ENCODE results near the gene DNAL4.

Gene DNAL4

GRCh38 chr22:38738475-38739070 is 55.4 kb downstream of the DNAL4 start:
- DNase-seq: no peak

DNA sequence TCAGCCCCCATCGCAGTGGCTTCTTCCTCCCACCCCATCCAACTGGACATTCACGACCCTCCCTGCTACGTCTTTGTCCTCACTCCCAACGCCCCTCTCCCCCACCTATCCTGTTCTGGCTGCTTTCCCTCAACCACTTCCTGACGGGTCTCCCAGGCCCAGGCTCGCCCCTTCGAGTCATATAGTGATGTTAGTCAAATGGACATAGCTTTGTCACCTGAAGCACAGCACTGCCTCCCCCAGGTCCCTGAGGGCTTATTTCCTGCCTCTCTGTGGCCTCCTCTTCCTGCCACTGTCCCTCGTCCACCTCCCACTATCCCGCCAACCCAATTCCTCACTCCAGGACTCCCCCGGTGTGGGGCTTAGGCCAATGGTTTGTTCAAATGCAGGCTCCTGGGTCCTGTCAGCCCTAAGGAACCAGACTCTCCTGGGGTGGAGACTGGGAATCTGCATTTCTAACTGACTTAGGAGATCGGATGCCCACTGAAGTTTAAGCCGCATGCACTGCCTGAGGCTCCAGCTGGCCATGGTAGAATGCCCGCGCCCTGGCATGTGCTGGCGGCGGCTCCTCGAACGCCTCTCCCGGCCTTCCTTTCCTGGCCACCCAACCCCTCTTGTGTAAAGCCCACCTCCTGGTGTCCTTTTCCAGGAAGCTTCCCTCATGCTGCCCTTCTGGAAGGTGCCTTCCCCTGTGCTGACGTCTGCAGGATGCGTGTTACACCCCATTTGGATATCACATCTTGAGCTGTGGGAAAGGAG is 56.5 kb downstream of the DNAL4 start:
- DNase-seq: no peak

GRCh38 chr22:38736257-38736570 is 57.7 kb downstream of the DNAL4 start:
- DNase-seq: no peak

DNA sequence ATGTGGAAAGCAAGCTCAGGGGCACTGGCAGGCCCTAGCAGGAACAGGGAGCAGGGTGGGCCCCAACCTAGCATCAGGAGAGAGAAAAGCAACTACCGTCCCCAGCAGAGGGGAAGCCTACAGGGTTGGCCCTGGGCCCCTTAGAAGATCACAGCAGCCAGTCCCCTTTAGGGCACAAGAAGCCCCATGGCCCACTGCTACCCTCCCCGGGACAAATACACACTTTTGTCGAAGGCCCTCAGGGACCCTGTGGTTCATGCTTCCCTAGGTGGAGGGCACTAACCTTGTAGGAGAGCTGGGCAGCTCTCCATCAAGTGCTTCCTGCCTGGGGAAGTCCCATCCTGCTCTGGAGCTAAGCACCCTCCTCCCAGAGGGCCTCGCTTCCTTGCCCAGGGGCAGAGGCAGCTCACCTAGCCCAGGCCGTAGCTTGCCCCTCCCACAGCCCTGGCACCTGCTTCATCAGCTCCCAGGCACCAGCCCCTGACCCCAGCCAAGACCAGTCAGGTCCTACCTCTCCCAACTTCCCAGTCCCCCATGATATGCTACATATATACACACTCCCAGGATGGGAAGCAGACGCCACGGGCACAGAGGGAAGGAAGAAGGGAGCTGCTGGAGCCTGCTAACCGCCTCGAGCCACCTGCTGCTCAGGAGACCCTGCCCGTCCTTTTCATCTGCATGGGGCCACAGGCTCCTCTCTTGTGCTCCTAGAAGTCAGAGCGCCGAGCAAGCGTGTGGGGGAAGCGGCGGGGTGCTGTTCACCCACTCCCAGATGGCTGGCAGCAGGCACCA is 58.3 kb downstream of the DNAL4 start:
- DNase-seq: no peak

DNA sequence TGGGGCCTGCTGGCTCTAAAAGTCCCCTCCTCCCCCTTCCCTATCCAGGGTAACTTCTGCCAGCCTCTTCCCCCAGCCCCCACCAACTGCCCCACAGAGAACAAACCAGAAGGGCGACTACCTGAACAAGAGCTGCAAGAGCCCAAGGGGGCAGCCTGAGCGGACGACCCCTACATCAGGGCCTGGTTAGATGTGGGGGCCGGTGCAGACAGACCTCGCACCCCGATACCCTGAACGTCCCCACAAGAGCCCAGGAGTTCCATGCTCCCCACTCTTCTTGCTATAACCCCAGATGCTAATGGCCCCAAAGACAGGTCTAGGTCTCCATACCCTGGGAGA is 58.8 kb downstream of the DNAL4 start:
- DNase-seq: no peak

DNA sequence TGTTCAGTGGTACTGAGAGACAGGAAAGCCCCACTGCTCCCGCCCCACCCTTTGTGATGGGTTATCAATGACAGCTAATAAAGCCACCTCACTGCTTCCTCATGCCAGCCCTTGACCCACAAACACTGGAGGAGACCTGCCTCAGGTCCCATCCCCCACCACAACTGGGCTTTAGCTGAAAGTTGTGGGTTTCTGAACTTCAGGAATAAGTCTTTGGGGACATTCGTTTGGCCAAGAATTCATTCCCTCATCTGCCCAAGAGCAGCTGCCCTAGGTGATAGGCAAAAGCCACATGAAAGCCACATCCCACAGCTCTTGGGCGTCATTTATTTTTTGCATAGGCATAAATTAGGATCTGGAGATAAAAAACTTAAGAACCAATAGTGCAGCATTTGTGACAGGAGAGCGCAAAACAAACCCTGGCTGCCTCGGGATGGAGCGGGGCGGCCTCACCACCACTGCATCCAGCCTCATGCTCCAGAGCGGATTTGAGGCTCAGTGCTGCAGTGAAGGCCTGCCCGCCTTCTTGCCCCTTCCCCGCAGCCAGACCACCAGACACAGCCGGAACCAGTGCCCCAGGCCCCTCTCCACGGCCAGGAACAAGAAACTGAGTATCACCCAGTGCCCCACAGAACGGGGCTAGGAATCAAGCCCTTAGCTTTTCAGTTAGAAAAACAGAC is 59.4 kb downstream of the DNAL4 start:
- DNase-seq: no peak

- no peak for DNase-seq
Observed at GRCh38 chr22:38733724-38734381, 60.1 kb downstream of the DNAL4 start.

DNA sequence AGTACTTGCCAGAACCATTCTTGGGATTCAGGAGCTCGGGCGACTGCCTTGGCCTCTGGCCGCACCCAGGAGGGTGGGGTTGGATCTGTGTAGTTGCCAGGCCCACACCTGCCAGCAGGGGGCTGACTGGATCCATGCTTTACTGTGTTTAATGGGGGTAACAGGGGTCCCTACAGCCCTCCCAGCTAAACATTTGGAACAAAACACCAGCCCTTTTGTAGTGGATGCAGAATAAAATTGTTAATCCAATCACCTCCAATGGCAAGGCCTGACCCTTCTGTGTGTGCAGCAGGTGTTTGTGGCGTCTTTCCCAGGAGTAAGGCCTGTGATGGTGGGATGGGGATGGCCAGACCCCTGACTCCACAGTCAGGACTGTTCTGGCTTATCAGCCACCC is 60.6 kb downstream of the DNAL4 start:
- peak; percentile 58 for DNase-seq

DNA sequence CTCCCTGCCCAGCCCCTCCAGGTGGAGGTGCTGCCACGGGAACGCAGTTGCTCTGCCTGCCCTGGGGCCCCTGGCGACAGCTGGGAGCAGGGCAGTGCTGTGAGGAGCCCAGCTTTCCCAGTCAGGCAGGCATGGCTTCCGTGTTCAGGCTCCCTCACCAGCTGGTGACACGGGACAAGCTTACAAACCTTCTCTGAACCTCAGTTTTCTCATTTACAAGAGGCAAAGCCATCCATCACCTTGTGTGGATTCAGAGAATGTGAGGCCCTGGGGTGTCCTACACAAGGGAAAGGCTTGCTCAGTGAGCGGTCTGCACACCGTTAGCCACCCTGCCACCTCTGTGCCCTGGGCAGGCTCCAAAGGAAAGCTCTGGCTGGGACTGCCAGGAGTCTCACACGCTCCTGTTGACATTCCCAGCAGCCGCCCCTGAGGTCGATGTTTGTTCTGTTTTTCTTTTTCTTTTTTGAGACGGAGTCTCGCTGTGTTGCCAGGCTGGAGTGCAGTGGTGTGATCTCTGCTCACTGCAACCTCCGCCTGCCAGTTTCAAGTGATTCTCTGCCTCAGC is 61.6 kb downstream of the DNAL4 start:
- no peak for DNase-seq

DNA sequence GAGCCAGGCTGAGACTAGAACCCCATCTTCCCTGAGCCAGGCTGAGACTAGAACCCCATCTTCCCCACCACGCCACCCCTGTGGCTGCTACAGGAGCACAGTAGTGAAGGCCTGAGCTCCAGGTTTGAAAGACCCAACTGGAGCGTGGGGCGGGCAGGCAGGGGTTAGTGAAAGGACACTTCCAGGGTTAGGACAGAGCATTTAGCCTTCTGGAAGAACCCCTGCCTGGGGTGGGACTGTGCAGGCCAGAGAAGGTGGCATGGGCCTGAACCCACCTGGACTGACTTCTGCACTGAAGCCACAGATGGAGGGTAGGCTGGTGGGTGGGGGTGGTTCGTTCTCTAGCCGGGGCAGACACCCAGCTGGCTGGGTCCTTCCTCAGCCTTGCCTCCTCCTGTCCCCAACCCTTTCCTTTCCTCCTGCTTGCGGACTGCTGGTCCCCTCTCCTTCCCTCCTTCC is 62.2 kb downstream of the DNAL4 start:
- no peak for DNase-seq

DNA sequence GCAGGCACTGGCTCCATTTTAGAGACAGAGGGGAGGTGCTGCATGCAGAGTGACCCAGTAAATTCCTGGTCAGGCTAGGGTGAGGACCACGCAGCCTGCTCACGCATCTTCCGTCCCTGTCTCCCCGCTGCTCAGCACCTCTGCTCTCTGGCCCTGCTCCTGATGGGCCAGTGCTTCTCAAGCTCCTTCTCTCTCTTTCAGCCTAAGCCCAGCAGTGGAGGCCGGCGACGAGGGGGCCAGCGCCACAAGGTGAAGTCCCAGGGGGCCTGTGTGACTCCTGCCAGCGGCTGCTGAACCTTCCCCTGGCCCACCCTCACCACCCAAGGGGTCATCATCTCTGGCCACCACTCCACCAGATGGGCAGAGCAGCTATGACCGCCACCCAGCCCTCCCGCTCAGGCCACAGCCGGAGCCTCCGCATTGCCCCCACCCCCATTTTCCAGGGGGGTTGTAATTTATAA is 63.5 kb downstream of the DNAL4 start:
- DNase-seq: no peak

DNA sequence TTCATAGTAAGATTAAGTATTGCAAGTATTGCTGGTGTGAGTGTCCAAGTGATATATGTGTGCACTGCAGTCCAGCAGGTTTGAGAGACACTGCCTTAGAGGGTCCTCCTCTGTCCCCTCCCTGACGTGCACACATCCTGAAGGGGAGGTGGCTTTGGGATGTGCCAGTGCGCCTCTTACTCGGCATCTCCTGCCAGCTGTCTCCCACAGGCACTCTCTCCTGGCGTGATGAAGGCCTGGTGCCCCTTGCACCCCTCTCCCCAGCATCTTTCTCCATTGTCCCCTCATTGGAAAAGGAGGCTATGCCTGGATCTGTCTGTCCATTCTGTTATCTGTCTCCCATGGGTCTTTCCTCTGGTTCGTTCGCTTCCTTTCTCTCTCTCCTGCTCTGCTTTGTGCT is 64.0 kb downstream of the DNAL4 start:
- DNase-seq: no peak

DNA sequence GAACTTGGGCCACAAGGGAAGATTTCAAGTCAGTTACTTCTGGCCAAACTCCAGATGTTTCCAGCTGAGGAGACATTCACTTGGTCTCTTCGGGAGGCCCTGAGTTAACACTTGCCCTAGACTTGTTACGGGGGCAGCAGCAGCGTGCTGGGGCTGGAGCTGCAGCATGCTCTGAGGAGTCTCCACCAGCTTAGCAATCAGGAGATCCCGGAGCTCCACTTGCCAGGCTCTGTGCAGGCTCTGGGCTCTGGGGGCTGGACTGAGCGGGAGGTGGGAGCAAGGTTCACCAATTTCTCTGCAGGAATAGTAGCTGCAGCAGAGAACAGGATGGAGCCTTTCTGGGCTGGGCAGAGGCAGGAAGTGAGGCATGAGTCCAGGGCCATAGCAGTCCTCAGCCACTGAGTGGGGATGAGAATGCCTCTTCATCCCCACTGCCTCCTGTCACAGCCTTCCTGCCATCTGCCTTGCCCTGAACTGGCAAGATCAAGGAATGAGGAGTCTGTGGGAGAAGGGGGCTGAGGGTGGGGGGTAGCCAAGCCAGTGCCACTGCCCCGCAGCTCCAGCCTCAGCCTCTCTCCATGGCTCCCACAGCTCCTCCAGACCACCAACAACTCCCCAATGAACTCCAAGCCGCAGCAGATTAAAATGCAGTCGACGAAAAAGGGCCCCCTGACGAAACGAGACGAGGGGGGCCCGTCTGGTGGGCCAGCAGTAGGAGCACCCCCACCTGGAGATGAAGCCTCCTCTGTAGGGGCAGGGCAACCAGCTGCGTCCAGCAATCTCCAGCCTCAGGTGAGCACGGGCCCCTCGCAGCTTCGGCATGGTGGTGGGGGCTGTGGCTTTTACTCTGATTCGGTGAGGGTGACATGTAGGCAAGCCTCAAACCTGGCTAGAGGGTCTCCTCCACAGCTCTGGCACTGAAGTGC is 64.8 kb downstream of the DNAL4 start:
- DNase-seq: no peak
